Lung (tissue), 12 donors: ENCODE measurements around the gene ATG10. TPM values are rescaled to one million over a fixed set of nuclear protein-coding genes. Genes with fewer than 3 reads are reported as not detected.

Experiments
- ATAC-seq: fragments of 200-7000 bp; cut with Tn5 transposase; one replicate; pipeline ENCODE4 v1.9.1; 2020; ENCODE audit warnings: moderate number of reproducible peaks; ENCODE audit not compliant: insufficient read depth, low FRiP score
- DNase-seq, 3 donors: peaks; one replicate each; pipeline ENCODE4 v3.0.0-alpha.2; 2013 to 2017
- H3K27ac ChIP-seq, 2 donors: one replicate each; pipeline ENCODE4 v1.5.1; 2013; ENCODE audit warnings: mild to moderate bottlenecking in 2 of 2, moderate library complexity in 2 of 2, control low read depth in 1 of 2, inconsistent platforms in 1 of 2, low read depth in 1 of 2, low read length in 1 of 2
- H3K27me3 ChIP-seq, 3 donors: one replicate each; pipeline ENCODE4 v1.5.1; 2013; ENCODE audit warnings: low read length in 2 of 3; ENCODE audit not compliant: control insufficient read depth in 3 of 3, insufficient read depth in 3 of 3
- H3K36me3 ChIP-seq, 4 donors: one replicate each; pipeline ENCODE4 v1.5.1; 2013; ENCODE audit warnings: low read length in 4 of 4, mild to moderate bottlenecking in 1 of 4, moderate library complexity in 1 of 4; ENCODE audit not compliant: control insufficient read depth in 4 of 4, insufficient read depth in 4 of 4
- H3K4me1 ChIP-seq, 5 donors: one replicate each; pipeline ENCODE4 v1.5.1; 2013; ENCODE audit warnings: low read length in 5 of 5, mild to moderate bottlenecking in 2 of 5, moderate library complexity in 1 of 5; ENCODE audit not compliant: control insufficient read depth in 5 of 5, insufficient read depth in 5 of 5
- H3K4me3 ChIP-seq: one replicate; pipeline ENCODE4 v1.5.1; 2013; ENCODE audit warnings: mild to moderate bottlenecking, control low read depth, moderate library complexity
- H3K9ac ChIP-seq, 2 donors: one replicate each; pipeline ENCODE4 v1.5.1; 2013; ENCODE audit warnings: low read length in 2 of 2, control low read depth in 1 of 2; ENCODE audit not compliant: insufficient read depth in 1 of 2
- H3K9me3 ChIP-seq, 4 donors: one replicate each; pipeline ENCODE4 v1.5.1; 2013; ENCODE audit warnings: low read length in 3 of 4, mild to moderate bottlenecking in 1 of 4, moderate library complexity in 1 of 4; ENCODE audit not compliant: control insufficient read depth in 4 of 4, insufficient read depth in 3 of 4
- CTCF ChIP-seq: IDR thresholded peaks from 2 replicates; pipeline ENCODE4 v1.5.1; 2012; ENCODE audit warnings: mild to moderate bottlenecking; ENCODE audit errors: control extremely low read depth, extremely low read depth
- WGBS, 2 donors: extraction: QIAGEN DNeasy Blood & Tissue Kit; methylation state at CpG; one replicate each; pipeline ENCODE4 v1.1.7; 2013; 5-methylcytosine and 5-hydroxymethylcytosine counted together
- polyA plus RNA-seq, 2 donors: library from polyadenylated mRNA; stranded (reverse); fragments of 200-250 nt; gene quantifications; one replicate each; pipeline ENCODE4 v1.2.1, GENCODE V29; 2013
- total RNA-seq, 2 donors: library from RNA; depleted of rRNA in 1 of 2; stranded (reverse); fragments of >200 nt in 1 of 2; gene quantifications; one replicate each; pipeline ENCODE4 v1.2.1, GENCODE V29; 2014 to 2021
- donor health status: control.
- donor health status: control.
- donor health status: Bipolar disorder and iron deficiency.
- donor health status: healthy.
- donor health status: DM: yes; HTN: yes; CAD: no.

ATG10 gene
- total and polyA plus RNA-seq, 4 donors = 4.6 to 10.2 (median 5.8) TPM

- Histone ChIP-seq H3K4me3 (no peak overlapping the region), H3K4me1 (peaks cover 0 to 21% (median 6%) of the 10 kb centered on the region in 5 donors), H3K27ac (no peak overlapping the region), H3K36me3 (no peaks in the 10 kb centered on the region), H3K9me3 (no peaks in the 10 kb centered on the region), H3K27me3 (no peaks in the 10 kb centered on the region), H3K9ac (no peak overlapping the region)
- ATAC-seq = no peak
- TF ChIP-seq CTCF = no peak
- 94 to 100% methylated on average over 3 of the region's 3 CpGs for WGBS, 2 donors
- no peak for DNase-seq
These were observed 178.7 kb downstream of the ATG10 start for GRCh38 chr5:82150559-82150958.

- TF ChIP-seq CTCF = no peak
- no peak overlapping the region for H3K27ac ChIP-seq
- 84 to 86% methylated on average over 1 of the region's 1 CpG for WGBS, 2 donors
- DNase-seq (no peak), ATAC-seq (no peak)
- peaks cover 0 to 21% (median 6%) of the 10 kb centered on the region in 5 donors for H3K4me1 ChIP-seq
- H3K27me3 ChIP-seq = no peaks in the 10 kb centered on the region
- no peak overlapping the region for H3K9ac ChIP-seq
- H3K36me3 ChIP-seq = no peaks in the 10 kb centered on the region
- no peak overlapping the region for H3K4me3 ChIP-seq
- H3K9me3 ChIP-seq = no peaks in the 10 kb centered on the region
These were observed 179.4 kb downstream of the ATG10 start for GRCh38 chr5:82151204-82151603.

DNA sequence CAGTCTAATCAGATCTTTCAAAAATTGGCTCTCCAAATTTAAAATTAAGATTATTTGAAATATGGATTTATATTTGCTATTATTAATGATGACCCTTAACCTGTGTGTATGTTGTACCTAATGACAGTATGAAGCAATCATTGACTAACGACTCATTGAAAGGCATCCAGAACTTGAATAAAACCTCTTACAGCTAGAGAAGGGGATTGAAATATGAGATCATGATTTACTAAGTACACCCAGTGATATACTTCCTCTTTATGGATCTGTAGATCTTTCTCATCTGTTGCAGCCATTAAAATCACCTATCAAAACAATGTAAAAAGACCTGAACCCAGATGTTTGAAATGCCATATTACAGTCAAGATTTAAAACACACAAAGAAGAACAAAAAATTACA, 179.8 kb downstream of the ATG10 start:
- ATAC-seq (no peak), DNase-seq (no peak)
- H3K27me3 ChIP-seq = no peaks in the 10 kb centered on the region
- WGBS, 2 donors = 52 to 55% methylated on average over 1 of the region's 1 CpG
- no peaks in the 10 kb centered on the region for H3K36me3 ChIP-seq
- no peak overlapping the region for H3K9ac ChIP-seq
- no peak overlapping the region for H3K4me3 ChIP-seq
- H3K27ac ChIP-seq = no peak overlapping the region
- H3K9me3 ChIP-seq = no peaks in the 10 kb centered on the region
- peaks cover 0 to 26% (median 6%) of the 10 kb centered on the region in 5 donors for H3K4me1 ChIP-seq
- TF ChIP-seq CTCF = no peak

DNA sequence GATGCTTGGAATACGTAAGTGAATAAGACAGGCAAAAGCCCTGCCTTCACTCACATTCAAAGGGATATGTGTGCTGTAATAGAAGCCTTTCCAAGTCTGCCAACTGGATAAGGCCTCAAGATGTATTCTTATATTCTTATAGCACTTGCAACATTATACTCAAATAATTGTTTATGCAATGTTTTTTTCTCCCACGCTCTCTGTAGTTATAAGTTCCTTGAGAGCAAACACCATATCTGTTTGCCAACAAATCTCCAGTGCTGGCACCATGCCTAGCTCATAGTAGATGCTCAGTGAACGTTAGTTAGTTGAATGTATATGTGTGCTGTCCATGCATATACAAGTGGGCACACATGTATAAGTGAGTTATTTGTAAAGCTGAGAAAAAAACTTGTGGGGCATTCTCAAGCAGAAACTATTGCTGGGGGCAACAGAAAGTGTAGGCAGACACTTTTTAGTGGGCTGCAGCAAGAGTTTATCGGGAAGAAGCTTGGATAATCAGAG, 181.2 kb downstream of the ATG10 start:
- Histone ChIP-seq H3K36me3 (no peaks in the 10 kb centered on the region), H3K27ac (no peak overlapping the region), H3K9me3 (no peaks in the 10 kb centered on the region), H3K4me3 (no peak overlapping the region), H3K9ac (no peak overlapping the region), H3K27me3 (no peaks in the 10 kb centered on the region), H3K4me1 (peaks cover 0 to 31% (median 3%) of the 10 kb centered on the region in 5 donors)
- no peak for TF ChIP-seq CTCF
- no peak for ATAC-seq
- 83 to 86% methylated on average over 4 of the region's 4 CpGs for WGBS, 2 donors
- DNase-seq = peak in 2 of 3 donors; percentile 37 to 58
